ENCODE measurements around the gene LIG3.
"Not testable (repeated sequence)": the region's sequence is repeated elsewhere in the genome, so short reads cannot be mapped to it uniquely, and the experiment has no call there.

The LIG3 gene

GRCh38 chr17:34980353-34980680 is at the start of gene LIG3:
Gene LIG3 (plus strand): TSS chr17:34980512. CDS start chr17:34983006, 2,494 bp downstream.
- H3K4me3 Mint-ChIP-seq: peak within 1 kb of the TSS; percentile 97
- H3K9me3 Mint-ChIP-seq: no peaks in the 10 kb centered on the region
- H3K36me3 Mint-ChIP-seq (ENCODE audit: low read depth): peaks cover 24% of the 10 kb centered on the region
- peak within 1 kb of the TSS; percentile 99 for H3K27ac Mint-ChIP-seq
- H3K27me3 Mint-ChIP-seq: no peaks in the 10 kb centered on the region
- H3K4me1 Mint-ChIP-seq (ENCODE audit: low read depth): peaks cover 45% of the 10 kb centered on the region

GRCh38 chr17:34950780-34951179 is 29.5 kb upstream of the LIG3 start:
- not testable (repeated sequence) for H3K4me3 Mint-ChIP-seq; H3K9me3 Mint-ChIP-seq; H3K4me1 Mint-ChIP-seq (ENCODE audit: low read depth); H3K27me3 Mint-ChIP-seq; H3K36me3 Mint-ChIP-seq (ENCODE audit: low read depth); H3K27ac Mint-ChIP-seq

DNA sequence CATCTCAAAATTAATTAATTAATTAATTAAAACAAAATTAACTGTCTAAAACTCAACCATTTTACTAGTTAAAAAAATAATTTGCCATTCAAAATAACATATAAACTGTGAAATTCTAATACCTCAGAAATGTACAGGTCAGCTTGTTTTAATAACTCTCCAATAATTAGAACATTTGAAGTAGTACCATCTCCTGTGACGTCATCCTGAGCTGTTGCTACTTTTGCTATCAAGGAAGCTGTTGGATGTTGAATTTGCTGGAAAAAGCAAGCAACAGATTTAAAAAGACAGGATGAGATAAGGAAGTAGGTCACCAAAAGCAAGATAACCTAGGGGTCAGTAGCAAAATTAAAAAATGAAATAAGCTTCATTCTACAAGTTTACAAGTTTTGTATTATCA is 21.9 kb upstream of the LIG3 start:
- H3K36me3 Mint-ChIP-seq (ENCODE audit: low read depth): peaks cover 19% of the 10 kb centered on the region
- H3K27ac Mint-ChIP-seq: no peak overlapping the region
- H3K4me3 Mint-ChIP-seq: no peak overlapping the region
- H3K27me3 Mint-ChIP-seq: peaks cover 8% of the 10 kb centered on the region
- peaks cover 5% of the 10 kb centered on the region for H3K9me3 Mint-ChIP-seq
- H3K4me1 Mint-ChIP-seq (ENCODE audit: low read depth): peaks cover 29% of the 10 kb centered on the region

- Mint-ChIP-seq H3K9me3 (peaks cover 5% of the 10 kb centered on the region), H3K27me3 (peaks cover 8% of the 10 kb centered on the region), H3K4me1 (ENCODE audit: low read depth) (peaks cover 35% of the 10 kb centered on the region), H3K27ac (peak within 1 kb of the TSS; percentile 100), H3K36me3 (ENCODE audit: low read depth) (peaks cover 41% of the 10 kb centered on the region), H3K4me3 (peak within 1 kb of the TSS; percentile 100)
Measured at GRCh38 chr17:34961093-34961911, 19.0 kb upstream of the LIG3 start, which contains the start of the genes CCT6B and ZNF830. Gene CCT6B (minus strand): TSS chr17:34961460. CDS start chr17:34961393, 67 bp downstream. Gene ZNF830 (plus strand): TSS chr17:34961540. CDS start chr17:34961567, 27 bp downstream.

- Mint-ChIP-seq H3K27ac (no peak overlapping the region), H3K4me3 (no peak overlapping the region), H3K27me3 (no peaks in the 10 kb centered on the region), H3K4me1 (ENCODE audit: low read depth) (peaks cover 18% of the 10 kb centered on the region), H3K36me3 (ENCODE audit: low read depth) (peaks cover 4% of the 10 kb centered on the region), H3K9me3 (no peaks in the 10 kb centered on the region)
Measured at GRCh38 chr17:34974179-34974578, 6.1 kb upstream of the LIG3 start.

- Mint-ChIP-seq H3K9me3 (no peaks in the 10 kb centered on the region), H3K27me3 (no peaks in the 10 kb centered on the region), H3K36me3 (ENCODE audit: low read depth) (no peaks in the 10 kb centered on the region), H3K4me1 (ENCODE audit: low read depth) (peaks cover 27% of the 10 kb centered on the region), H3K4me3 (no peak overlapping the region), H3K27ac (no peak overlapping the region)
Measured at GRCh38 chr17:34974794-34975785, 5.2 kb upstream of the LIG3 start.

GRCh38 chr17:34979153-34979552 is 1.2 kb upstream of the LIG3 start:
- Mint-ChIP-seq H3K4me3 (peak overlapping the region; percentile 97), H3K27ac (peak overlapping the region; percentile 99), H3K27me3 (no peaks in the 10 kb centered on the region), H3K36me3 (ENCODE audit: low read depth) (peaks cover 17% of the 10 kb centered on the region), H3K9me3 (no peaks in the 10 kb centered on the region), H3K4me1 (ENCODE audit: low read depth) (peaks cover 53% of the 10 kb centered on the region)

DNA sequence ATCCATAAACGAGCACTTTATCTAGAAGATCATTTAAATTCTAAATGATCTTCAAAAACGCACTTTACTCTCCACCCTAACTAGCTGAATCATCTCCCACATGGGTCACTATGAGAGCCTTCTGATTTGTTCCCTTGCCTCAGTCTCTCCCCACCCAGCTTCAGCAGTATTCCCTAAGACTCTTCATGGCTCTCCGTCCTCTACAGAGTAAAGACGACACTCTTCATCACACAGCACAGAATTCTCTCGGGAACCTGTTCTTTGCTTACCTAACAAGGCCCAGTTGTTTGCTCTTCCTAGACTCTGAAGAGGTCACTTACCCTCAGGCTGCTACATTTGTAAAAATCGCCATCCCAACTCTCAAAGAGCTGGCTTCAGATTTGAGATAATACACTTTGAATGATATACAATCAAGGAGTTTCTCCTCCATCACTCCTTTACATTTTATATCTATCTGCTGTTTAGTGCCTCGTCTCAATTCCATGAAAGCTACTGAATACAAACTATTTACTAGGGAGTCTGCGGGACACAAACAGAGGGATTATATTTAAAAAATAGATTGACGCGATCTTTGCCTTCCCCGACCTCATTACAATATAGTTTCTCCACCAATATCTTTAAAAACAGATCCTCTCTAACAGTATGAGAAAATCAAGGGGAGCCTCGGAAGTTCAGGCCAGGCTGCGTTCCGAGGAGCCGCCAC is 511 bp upstream of the LIG3 start:
- Mint-ChIP-seq H3K4me3 (peak overlapping the region; percentile 97), H3K9me3 (no peaks in the 10 kb centered on the region), H3K27ac (peak overlapping the region; percentile 99), H3K36me3 (ENCODE audit: low read depth) (peaks cover 21% of the 10 kb centered on the region), H3K4me1 (ENCODE audit: low read depth) (peaks cover 47% of the 10 kb centered on the region), H3K27me3 (no peaks in the 10 kb centered on the region)

- Mint-ChIP-seq H3K9me3 (no peaks in the 10 kb centered on the region), H3K27ac (peak overlapping the region; percentile 99), H3K4me3 (peak overlapping the region; percentile 97), H3K36me3 (ENCODE audit: low read depth) (peaks cover 30% of the 10 kb centered on the region), H3K4me1 (ENCODE audit: low read depth) (peaks cover 44% of the 10 kb centered on the region), H3K27me3 (no peaks in the 10 kb centered on the region)
Measured at GRCh38 chr17:34980681-34981537, 597 bp downstream of the LIG3 start.

DNA sequence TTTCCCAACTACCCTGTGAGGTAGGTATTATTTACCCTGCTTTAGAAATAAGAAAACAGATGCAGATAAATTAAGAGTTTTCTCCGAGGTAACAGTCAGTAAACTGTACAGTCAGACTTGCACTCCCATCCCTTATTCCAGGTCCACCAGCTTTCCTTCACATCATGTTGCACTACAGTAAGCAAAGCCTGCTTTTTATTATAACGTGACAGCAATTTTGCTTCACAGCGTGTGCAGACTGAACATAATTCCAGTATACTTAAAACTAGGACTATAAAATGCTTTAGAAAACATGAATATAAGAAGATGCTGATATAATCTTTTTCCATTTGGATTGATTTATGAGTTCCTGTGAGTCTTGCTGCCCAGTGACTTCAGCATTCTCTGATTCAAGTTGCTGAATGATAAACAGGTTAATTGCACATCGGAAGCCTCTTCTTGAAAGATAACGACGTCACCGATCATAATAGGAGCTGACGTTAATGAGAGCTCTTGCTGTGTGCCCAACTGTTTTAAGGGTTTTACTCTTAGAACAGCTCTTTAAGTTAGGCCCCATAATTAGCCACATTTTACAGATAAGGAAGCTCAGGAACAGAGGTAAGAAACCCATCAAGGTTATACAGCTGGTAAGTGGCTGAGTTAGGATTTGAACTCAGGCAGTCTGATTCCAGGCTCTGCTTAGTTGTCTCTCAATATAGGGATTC is 1.4 kb downstream of the LIG3 start:
- Mint-ChIP-seq H3K27ac (peak overlapping the region; percentile 93), H3K4me1 (ENCODE audit: low read depth) (peaks cover 44% of the 10 kb centered on the region), H3K9me3 (no peaks in the 10 kb centered on the region), H3K36me3 (ENCODE audit: low read depth) (peaks cover 38% of the 10 kb centered on the region), H3K27me3 (no peaks in the 10 kb centered on the region), H3K4me3 (peak overlapping the region; percentile 96)

GRCh38 chr17:34987232-34987631 is 6.9 kb downstream of the LIG3 start:
- H3K27ac Mint-ChIP-seq: no peak overlapping the region
- no peaks in the 10 kb centered on the region for H3K27me3 Mint-ChIP-seq
- no peak overlapping the region for H3K4me3 Mint-ChIP-seq
- no peaks in the 10 kb centered on the region for H3K9me3 Mint-ChIP-seq
- H3K36me3 Mint-ChIP-seq (ENCODE audit: low read depth): peaks cover 74% of the 10 kb centered on the region
- peaks cover 23% of the 10 kb centered on the region for H3K4me1 Mint-ChIP-seq (ENCODE audit: low read depth)

DNA sequence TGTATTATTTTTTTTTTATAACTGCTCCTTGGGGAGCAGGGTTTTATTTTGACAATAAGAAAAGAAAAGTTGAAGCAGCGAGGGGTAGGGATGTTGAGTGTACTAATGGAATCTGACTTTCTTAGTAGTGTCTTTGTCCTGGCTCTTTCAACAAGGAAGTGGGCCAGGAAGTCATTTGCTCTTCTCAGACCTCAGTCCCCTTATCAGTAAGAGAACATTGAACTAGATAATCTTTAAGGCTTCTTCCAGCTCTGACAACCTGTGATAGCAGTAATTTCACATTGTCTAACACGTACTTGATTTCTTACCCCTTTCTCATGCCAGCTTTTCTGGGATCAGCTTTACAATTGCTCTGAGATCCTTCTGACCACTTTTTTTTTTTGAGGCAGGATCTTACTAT is 8.3 kb downstream of the LIG3 start:
- H3K27me3 Mint-ChIP-seq: no peaks in the 10 kb centered on the region
- peaks cover 80% of the 10 kb centered on the region for H3K36me3 Mint-ChIP-seq (ENCODE audit: low read depth)
- H3K4me1 Mint-ChIP-seq (ENCODE audit: low read depth): peaks cover 10% of the 10 kb centered on the region
- no peak overlapping the region for H3K4me3 Mint-ChIP-seq
- no peaks in the 10 kb centered on the region for H3K9me3 Mint-ChIP-seq
- H3K27ac Mint-ChIP-seq: no peak overlapping the region

DNA sequence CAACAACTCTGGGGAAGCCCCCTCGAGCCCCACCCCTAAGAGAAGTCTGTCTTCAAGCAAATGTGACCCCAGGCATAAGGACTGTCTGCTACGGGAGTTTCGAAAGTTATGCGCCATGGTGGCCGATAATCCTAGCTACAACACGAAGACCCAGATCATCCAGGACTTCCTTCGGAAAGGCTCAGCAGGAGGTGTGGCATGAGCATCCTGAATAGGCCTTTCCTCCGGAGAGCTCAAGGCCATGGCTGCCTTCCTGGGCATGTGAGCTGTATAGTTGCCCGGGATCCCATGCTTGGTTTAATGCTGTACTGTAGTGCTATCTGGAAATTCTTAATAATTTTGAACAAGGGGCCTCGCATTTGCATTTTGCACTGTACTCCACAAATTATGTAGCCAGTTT is 9.2 kb downstream of the LIG3 start:
- Mint-ChIP-seq H3K36me3 (ENCODE audit: low read depth) (peaks cover 80% of the 10 kb centered on the region), H3K27me3 (no peaks in the 10 kb centered on the region), H3K4me3 (no peak overlapping the region), H3K9me3 (no peaks in the 10 kb centered on the region), H3K4me1 (ENCODE audit: low read depth) (peaks cover 7% of the 10 kb centered on the region), H3K27ac (no peak overlapping the region)
